HCT116 (cell line): Measurements from ENCODE around the gene RNF111.

ENCODE experiments used
- CEBPB ChIP-seq: IDR thresholded peaks from 2 replicates; pipeline ENCODE4 v1.6.1; 2012; ENCODE audit warnings: low read depth
- CTCF ChIP-seq, 3 experiments: fragments of 200-600 bp in 1 of 3; sonication (generic) in 1 of 3; IDR thresholded peaks in 2 of 3; conservative IDR thresholded peaks in 1 of 3; 2 replicates each; pipeline ENCODE4 v1.5.1; 2012 to 2017; ENCODE audit warnings: low read depth in 2 of 3, low read length in 2 of 3, antibody characterized with exemption in 1 of 3, borderline replicate concordance in 1 of 3, control low read depth in 1 of 3, mild to moderate bottlenecking in 1 of 3, mixed read lengths in 1 of 3, mixed run types in 1 of 3, moderate library complexity in 1 of 3; ENCODE audit not compliant: insufficient read depth in 1 of 3
- EZH2phosphoT487 ChIP-seq: fragments of 200-600 bp; IDR thresholded peaks from 2 replicates; pipeline ENCODE4 v1.6.1; 2018; ENCODE audit warnings: antibody characterized with exemption, borderline replicate concordance
- POLR2A ChIP-seq: IDR thresholded peaks from 2 replicates; pipeline ENCODE4 v1.7.0; 2011; ENCODE audit warnings: borderline replicate concordance; ENCODE audit not compliant: insufficient read depth, insufficient read length; ENCODE audit errors: extremely low read depth
- REST ChIP-seq: IDR thresholded peaks from 2 replicates; pipeline ENCODE4 v1.6.1; 2012; ENCODE audit warnings: low read depth
- SP1 ChIP-seq: IDR thresholded peaks from 2 replicates; pipeline ENCODE4 v1.6.1; 2012; ENCODE audit warnings: low read depth
- YY1 ChIP-seq: IDR thresholded peaks from 2 replicates; pipeline ENCODE4 v1.6.1; 2011; ENCODE audit warnings: low read length, low read depth, moderate library complexity, mild to moderate bottlenecking; ENCODE audit not compliant: insufficient replicate concordance; ENCODE audit errors: extremely low read depth
- ZNF274 ChIP-seq: fragments of 200-500 bp; sonication (Bioruptor generic); IDR thresholded peaks from 2 replicates; pipeline ENCODE4 v1.6.1; 2014; ENCODE audit warnings: mild to moderate bottlenecking, low read depth, low read length, inconsistent platforms
- TF ChIP-seq, protein P1 (sequence below): IDR thresholded peaks from 2 replicates; pipeline ENCODE4 v1.6.1; 2012

- no peak for TF ChIP-seq ZNF274
- TF ChIP-seq, protein P1, sequence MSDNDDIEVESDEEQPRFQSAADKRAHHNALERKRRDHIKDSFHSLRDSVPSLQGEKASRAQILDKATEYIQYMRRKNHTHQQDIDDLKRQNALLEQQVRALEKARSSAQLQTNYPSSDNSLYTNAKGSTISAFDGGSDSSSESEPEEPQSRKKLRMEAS: no peak
- no peak for TF ChIP-seq CTCF (IDR thresholded peaks at IDR 0.05 in 2 of 3, conservative IDR thresholded peaks at IDR 0.05 in 1 of 3; ENCODE audit: borderline replicate concordance in 1 of 3, insufficient read depth in 1 of 3, low read depth in 2 of 3, low read length in 2 of 3)
- TF ChIP-seq POLR2A: no peak
- no peak for TF ChIP-seq REST
- no peak for TF ChIP-seq CEBPB
- TF ChIP-seq SP1: no peak
- no peak for TF ChIP-seq EZH2phosphoT487
- no peak for TF ChIP-seq YY1
These were observed 9.6 kb upstream of the RNF111 start for GRCh38 chr15:58977887-58978286.
